ENCODE results near the gene CAMSAP3. TPM values are rescaled to one million over a fixed set of nuclear protein-coding genes. Genes with fewer than 3 reads are reported as not detected.

The CAMSAP3 gene
- total RNA-seq, 1 donor from 2014 or later: 4.1 TPM

DNA sequence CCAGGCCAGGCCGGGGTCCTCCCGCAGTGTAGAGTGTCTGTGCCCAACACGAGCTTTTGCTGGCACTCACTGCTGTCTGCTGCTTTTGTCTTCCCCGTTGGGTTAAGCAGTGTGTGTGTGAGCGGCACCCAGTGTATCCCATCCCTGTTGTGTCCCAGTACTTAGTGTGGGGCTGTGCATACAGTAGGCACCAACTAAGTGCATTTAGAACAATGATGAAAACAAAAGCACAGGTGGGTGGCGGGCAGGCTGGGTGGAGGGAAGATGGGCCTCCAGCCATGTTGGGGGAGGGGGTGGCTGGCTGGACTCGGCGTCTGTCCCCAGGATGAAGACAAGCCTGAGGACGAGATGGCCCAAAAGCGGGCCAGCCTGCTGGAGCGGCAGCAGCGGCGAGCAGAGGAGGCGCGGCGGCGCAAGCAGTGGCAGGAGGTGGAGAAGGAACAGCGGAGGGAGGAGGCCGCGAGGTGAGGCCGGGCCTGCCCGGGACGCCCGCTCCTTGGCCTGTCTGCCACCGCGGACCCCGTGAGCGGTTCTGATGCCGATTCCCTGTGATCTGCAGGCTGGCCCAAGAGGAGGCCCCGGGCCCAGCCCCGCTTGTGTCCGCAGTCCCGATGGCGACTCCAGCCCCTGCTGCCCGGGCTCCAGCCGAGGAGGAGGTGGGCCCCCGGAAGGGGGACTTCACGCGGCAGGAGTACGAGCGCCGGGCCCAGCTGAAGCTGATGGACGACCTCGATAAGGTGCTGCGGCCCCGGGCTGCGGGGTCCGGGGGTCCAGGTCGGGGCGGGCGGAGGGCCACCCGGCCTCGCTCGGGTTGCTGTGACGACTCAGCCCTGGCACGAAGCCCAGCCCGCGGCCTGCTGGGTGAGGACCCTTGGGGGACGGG, 19.4 kb downstream of the CAMSAP3 start:
- Histone ChIP-seq H3K9me3 (ENCODE audit: insufficient read depth, low read depth, low read length) (no peaks in the 10 kb centered on the region), H3K36me3 (ENCODE audit: insufficient read depth, low read length) (no peaks in the 10 kb centered on the region), H3K9ac (ENCODE audit: low read length) (no peak overlapping the region), H3K4me2 (ENCODE audit: low read length) (no peak overlapping the region), H3K4me3 (ENCODE audit: insufficient read depth, low read depth, low read length) (no peak overlapping the region), H3K79me2 (ENCODE audit: insufficient read depth, low read length) (no peaks in the 10 kb centered on the region), H3K27me3 (ENCODE audit: insufficient read depth, low read length) (no peaks in the 10 kb centered on the region), H4K20me1 (ENCODE audit: insufficient read depth, low read length) (no peaks in the 10 kb centered on the region), H3K4me1 (ENCODE audit: insufficient read depth, low read length) (no peaks in the 10 kb centered on the region), H2AFZ (ENCODE audit: low read depth, low read length) (no peak overlapping the region), H3K27ac (ENCODE audit: low read depth, low read length) (no peak overlapping the region)
- H3K27ac Mint-ChIP-seq (ENCODE audit: unreplicated experiment): no peak overlapping the region
- DNase-seq (ENCODE audit: low read depth) (no peak), FAIRE-seq (no peak)
- no peak overlapping the region for H3K4me3 Mint-ChIP-seq (ENCODE audit: unreplicated experiment)
- peaks cover 9% of the 10 kb centered on the region for H3K36me3 Mint-ChIP-seq (ENCODE audit: low read depth, unreplicated experiment)
- no peak for TF ChIP-seq EZH2 (IDR thresholded peaks at IDR 0.05; ENCODE audit: insufficient read depth, low read length)
- TF ChIP-seq, protein P1, sequence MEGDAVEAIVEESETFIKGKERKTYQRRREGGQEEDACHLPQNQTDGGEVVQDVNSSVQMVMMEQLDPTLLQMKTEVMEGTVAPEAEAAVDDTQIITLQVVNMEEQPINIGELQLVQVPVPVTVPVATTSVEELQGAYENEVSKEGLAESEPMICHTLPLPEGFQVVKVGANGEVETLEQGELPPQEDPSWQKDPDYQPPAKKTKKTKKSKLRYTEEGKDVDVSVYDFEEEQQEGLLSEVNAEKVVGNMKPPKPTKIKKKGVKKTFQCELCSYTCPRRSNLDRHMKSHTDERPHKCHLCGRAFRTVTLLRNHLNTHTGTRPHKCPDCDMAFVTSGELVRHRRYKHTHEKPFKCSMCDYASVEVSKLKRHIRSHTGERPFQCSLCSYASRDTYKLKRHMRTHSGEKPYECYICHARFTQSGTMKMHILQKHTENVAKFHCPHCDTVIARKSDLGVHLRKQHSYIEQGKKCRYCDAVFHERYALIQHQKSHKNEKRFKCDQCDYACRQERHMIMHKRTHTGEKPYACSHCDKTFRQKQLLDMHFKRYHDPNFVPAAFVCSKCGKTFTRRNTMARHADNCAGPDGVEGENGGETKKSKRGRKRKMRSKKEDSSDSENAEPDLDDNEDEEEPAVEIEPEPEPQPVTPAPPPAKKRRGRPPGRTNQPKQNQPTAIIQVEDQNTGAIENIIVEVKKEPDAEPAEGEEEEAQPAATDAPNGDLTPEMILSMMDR (IDR thresholded peaks at IDR 0.05; ENCODE audit: insufficient read depth, low read depth, low read length): no peak
- H3K9me3 Mint-ChIP-seq (ENCODE audit: unreplicated experiment): no peaks in the 10 kb centered on the region
- no peaks in the 10 kb centered on the region for H3K27me3 Mint-ChIP-seq (ENCODE audit: low read depth, unreplicated experiment)
- peaks cover 4% of the 10 kb centered on the region for H3K4me1 Mint-ChIP-seq (ENCODE audit: low read depth, unreplicated experiment)

DNA sequence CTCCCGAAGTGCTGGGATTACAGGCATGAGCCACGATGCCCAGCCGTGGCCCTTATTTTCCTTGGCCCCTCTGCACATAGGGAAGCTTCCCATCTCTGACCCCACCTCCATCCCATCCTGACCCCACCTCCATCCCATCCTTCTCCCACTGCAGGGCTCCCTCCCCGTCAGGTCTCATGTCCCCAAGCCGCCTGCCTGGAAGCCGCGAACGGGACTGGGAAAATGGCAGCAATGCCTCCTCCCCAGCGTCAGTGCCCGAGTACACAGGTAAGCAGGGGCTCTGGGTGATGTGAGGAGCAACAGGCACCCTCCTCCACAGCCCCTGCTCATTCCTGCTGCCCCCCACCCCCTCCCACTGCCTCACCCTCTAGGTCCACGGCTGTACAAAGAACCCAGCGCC, 21.5 kb downstream of the CAMSAP3 start:
- H3K9ac ChIP-seq (ENCODE audit: low read length): no peak overlapping the region
- no peaks in the 10 kb centered on the region for H4K20me1 ChIP-seq (ENCODE audit: insufficient read depth, low read length)
- no peak overlapping the region for H3K4me3 ChIP-seq (ENCODE audit: insufficient read depth, low read depth, low read length)
- no peaks in the 10 kb centered on the region for H3K27me3 Mint-ChIP-seq (ENCODE audit: low read depth, unreplicated experiment)
- peaks cover 4% of the 10 kb centered on the region for H3K4me1 Mint-ChIP-seq (ENCODE audit: low read depth, unreplicated experiment)
- no peak for TF ChIP-seq EZH2 (IDR thresholded peaks at IDR 0.05; ENCODE audit: insufficient read depth, low read length)
- TF ChIP-seq, protein P1 (IDR thresholded peaks at IDR 0.05; ENCODE audit: insufficient read depth, low read depth, low read length): no peak
- H3K9me3 Mint-ChIP-seq (ENCODE audit: unreplicated experiment): no peaks in the 10 kb centered on the region
- H3K27me3 ChIP-seq (ENCODE audit: insufficient read depth, low read length): no peaks in the 10 kb centered on the region
- DNase-seq (ENCODE audit: low read depth) (no peak), FAIRE-seq (no peak)
- H3K27ac ChIP-seq (ENCODE audit: low read depth, low read length): no peak overlapping the region
- no peak overlapping the region for H2AFZ ChIP-seq (ENCODE audit: low read depth, low read length)
- no peaks in the 10 kb centered on the region for H3K79me2 ChIP-seq (ENCODE audit: insufficient read depth, low read length)
- H3K4me1 ChIP-seq (ENCODE audit: insufficient read depth, low read length): no peaks in the 10 kb centered on the region
- no peak overlapping the region for H3K4me3 Mint-ChIP-seq (ENCODE audit: unreplicated experiment)
- H3K9me3 ChIP-seq (ENCODE audit: insufficient read depth, low read depth, low read length): no peaks in the 10 kb centered on the region
- no peak overlapping the region for H3K4me2 ChIP-seq (ENCODE audit: low read length)
- H3K36me3 ChIP-seq (ENCODE audit: insufficient read depth, low read length): no peaks in the 10 kb centered on the region
- H3K36me3 Mint-ChIP-seq (ENCODE audit: low read depth, unreplicated experiment): peaks cover 12% of the 10 kb centered on the region
- no peak overlapping the region for H3K27ac Mint-ChIP-seq (ENCODE audit: unreplicated experiment)

DNA sequence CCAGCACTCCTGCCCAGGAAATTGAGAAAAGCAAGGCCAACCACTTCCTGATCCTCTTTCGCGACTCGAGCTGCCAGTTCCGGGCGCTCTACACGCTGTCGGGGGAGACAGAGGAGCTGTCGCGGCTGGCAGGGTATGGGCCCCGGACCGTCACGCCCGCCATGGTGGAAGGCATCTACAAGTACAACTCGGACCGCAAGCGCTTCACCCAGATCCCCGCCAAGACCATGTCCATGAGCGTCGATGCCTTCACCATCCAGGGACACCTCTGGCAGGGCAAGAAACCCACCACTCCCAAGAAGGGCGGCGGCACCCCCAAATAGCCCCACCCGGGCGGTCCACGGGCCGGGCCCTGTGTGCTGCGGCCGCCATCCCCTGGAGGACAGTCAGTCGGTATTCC, 22.1 kb downstream of the CAMSAP3 start:
- no peaks in the 10 kb centered on the region for H3K9me3 Mint-ChIP-seq (ENCODE audit: unreplicated experiment)
- H3K4me2 ChIP-seq (ENCODE audit: low read length): no peak overlapping the region
- H3K27ac Mint-ChIP-seq (ENCODE audit: unreplicated experiment): no peak overlapping the region
- no peaks in the 10 kb centered on the region for H4K20me1 ChIP-seq (ENCODE audit: insufficient read depth, low read length)
- no peak overlapping the region for H3K4me3 ChIP-seq (ENCODE audit: insufficient read depth, low read depth, low read length)
- no peak overlapping the region for H3K27ac ChIP-seq (ENCODE audit: low read depth, low read length)
- H3K36me3 Mint-ChIP-seq (ENCODE audit: low read depth, unreplicated experiment): peaks cover 14% of the 10 kb centered on the region
- DNase-seq (ENCODE audit: low read depth) (no peak), FAIRE-seq (no peak)
- no peak overlapping the region for H2AFZ ChIP-seq (ENCODE audit: low read depth, low read length)
- H3K9ac ChIP-seq (ENCODE audit: low read length): no peak overlapping the region
- H3K27me3 ChIP-seq (ENCODE audit: insufficient read depth, low read length): no peaks in the 10 kb centered on the region
- no peaks in the 10 kb centered on the region for H3K9me3 ChIP-seq (ENCODE audit: insufficient read depth, low read depth, low read length)
- H3K4me1 Mint-ChIP-seq (ENCODE audit: low read depth, unreplicated experiment): peaks cover 4% of the 10 kb centered on the region
- no peaks in the 10 kb centered on the region for H3K79me2 ChIP-seq (ENCODE audit: insufficient read depth, low read length)
- H3K27me3 Mint-ChIP-seq (ENCODE audit: low read depth, unreplicated experiment): no peaks in the 10 kb centered on the region
- TF ChIP-seq, protein P1 (IDR thresholded peaks at IDR 0.05; ENCODE audit: insufficient read depth, low read depth, low read length): no peak
- TF ChIP-seq EZH2 (IDR thresholded peaks at IDR 0.05; ENCODE audit: insufficient read depth, low read length): no peak
- H3K4me3 Mint-ChIP-seq (ENCODE audit: unreplicated experiment): no peak overlapping the region
- H3K4me1 ChIP-seq (ENCODE audit: insufficient read depth, low read length): no peaks in the 10 kb centered on the region
- H3K36me3 ChIP-seq (ENCODE audit: insufficient read depth, low read length): no peaks in the 10 kb centered on the region

Data from astrocyte (in vitro differentiated cells and primary cell).